Erythroblast (primary cell): Measurements from ENCODE around the gene TSC22D3.

Experiments
- GATA1 ChIP-seq: IDR thresholded peaks from 2 replicates; pipeline ENCODE4 v1.6.1; 2011; ENCODE audit warnings: low read depth, mild to moderate bottlenecking, control low read depth, low read length, moderate library complexity
- POLR2A ChIP-seq: IDR thresholded peaks from 2 replicates; pipeline ENCODE4 v1.6.1; 2011; ENCODE audit warnings: mild to moderate bottlenecking, low read length

- TF ChIP-seq POLR2A (no peak), GATA1 (no peak)
Observed at GRCh38 chrX:107738272-107738671, 37.3 kb downstream of the TSC22D3 start.
